CD4-positive, alpha-beta T cell (primary cell): ENCODE measurements around the gene KYNU. TPM values are rescaled to one million over a fixed set of nuclear protein-coding genes. Genes with fewer than 3 reads are reported as not detected.
"Not testable (repeated sequence)": the region's sequence is repeated elsewhere in the genome, so short reads cannot be mapped to it uniquely, and the experiment has no call there.

Source experiments
- ATAC-seq: fragments of 200-7000 bp; cut with Tn5 transposase; one replicate; pipeline ENCODE4 v1.10.0; 2022; ENCODE audit warnings: mild to moderate bottlenecking; ENCODE audit not compliant: poor library complexity
- CTCF ChIA-PET: fragments of 350-600 bp; sonication (Branson Sonifier 250); formaldehyde crosslinking; loops from one replicate; lab custom pipeline; 2021; ENCODE audit warnings: antibody characterized with exemption, inconsistent platforms; lab: Charles Lee
- POLR2A ChIA-PET: fragments of 350-600 bp; sonication (Branson Sonifier 250); formaldehyde crosslinking; loops from one replicate; lab custom pipeline; 2021; ENCODE audit warnings: antibody characterized with exemption, inconsistent platforms; lab: Charles Lee
- DNase-seq, 14 experiments: peaks; one replicate each; pipeline ENCODE4 v3.0.0-alpha.2; 2013 to 2020; ENCODE audit warnings: mixed read lengths in 2 of 14
- H3K27ac ChIP-seq, 2 donors: one replicate each; pipeline versions ENCODE4 v1.5.1 to v1.7.0; 2013; ENCODE audit warnings: low read length in 2 of 2, low read depth in 1 of 2, mild to moderate bottlenecking in 1 of 2
- H3K27me3 ChIP-seq, 2 experiments: 1 replicate in 1 of 2; 2 replicates in 1 of 2; pipeline versions ENCODE4 v1.6.1 to v1.7.0; 2013; ENCODE audit warnings: low read length in 2 of 2, control low read depth in 1 of 2, mild to moderate bottlenecking in 1 of 2, moderate library complexity in 1 of 2; ENCODE audit not compliant: insufficient read depth in 2 of 2, control insufficient read depth in 1 of 2
- H3K36me3 ChIP-seq: one replicate; pipeline ENCODE4 v1.6.1; 2013; ENCODE audit warnings: low read length, control low read depth; ENCODE audit not compliant: insufficient read depth
- H3K4me1 ChIP-seq: one replicate; pipeline ENCODE4 v1.6.1; 2013; ENCODE audit warnings: low read length, control low read depth; ENCODE audit not compliant: insufficient read depth
- H3K4me3 ChIP-seq: one replicate; pipeline ENCODE4 v1.5.1; 2013; ENCODE audit warnings: mild to moderate bottlenecking, low read length, moderate library complexity
- H3K9me3 ChIP-seq, 2 experiments: 1 replicate in 1 of 2; 2 replicates in 1 of 2; pipeline versions ENCODE4 v1.6.1 to v1.7.0; 2013; ENCODE audit warnings: low read length in 2 of 2, mild to moderate bottlenecking in 2 of 2, control low read depth in 1 of 2, moderate library complexity in 1 of 2; ENCODE audit not compliant: control insufficient read depth in 1 of 2, insufficient read depth in 1 of 2
- H3K27ac Mint-ChIP-seq: one replicate; pipeline ENCODE4 v1.8.0; 2020; ENCODE audit warnings: mixed read lengths
- H3K27me3 Mint-ChIP-seq: one replicate; pipeline ENCODE4 v1.8.0; 2021; ENCODE audit warnings: mixed read lengths
- H3K36me3 Mint-ChIP-seq: one replicate; pipeline ENCODE4 v1.8.0; 2021; ENCODE audit warnings: low read depth, mixed read lengths
- H3K4me1 Mint-ChIP-seq: one replicate; pipeline ENCODE4 v1.8.0; 2021; ENCODE audit warnings: low read depth, mixed read lengths
- H3K4me3 Mint-ChIP-seq: one replicate; pipeline ENCODE4 v1.8.0; 2020; ENCODE audit warnings: mild to moderate bottlenecking, mixed read lengths
- H3K9me3 Mint-ChIP-seq: one replicate; pipeline ENCODE4 v1.8.0; 2020; ENCODE audit warnings: mixed read lengths
- CTCF ChIP-seq: fragments of 200-600 bp; IDR thresholded peaks from one replicate; pipeline ENCODE4 v1.8.0; 2022; ENCODE audit warnings: antibody characterized with exemption, mild to moderate bottlenecking
- intact Hi-C, 2 experiments: fragments of 100-400 bp; cut with DNase I in 1 of 2; cut with micrococcal nuclease in 1 of 2; formaldehyde crosslinking; loops; one replicate each; pipeline versions ENCODE4 v1.15.1 to v1.9.0; 2023 to 2025; cut with DNase I, micrococcal nuclease
- total RNA-seq, 174 experiments: library from RNA in 2 of 174; stranded (reverse) in 2 of 174; gene quantifications; one replicate each; pipeline ENCODE4 v1.2.3 and lab custom pipeline; 2021 to 2026

Gene KYNU
- total RNA-seq, 2 experiments from 2014 or later: 0.38 to 0.50 TPM

- H3K27me3 Mint-ChIP-seq: no peaks in the 10 kb centered on the region
- Histone ChIP-seq H3K9me3 (no peaks in the 10 kb centered on the region), H3K36me3 (no peaks in the 10 kb centered on the region), H3K4me3 (no peak overlapping the region), H3K27ac (no peak overlapping the region), H3K4me1 (no peaks in the 10 kb centered on the region), H3K27me3 (no peaks in the 10 kb centered on the region)
- DNase-seq (no peak), ATAC-seq (no peak)
- no peaks in the 10 kb centered on the region for H3K9me3 Mint-ChIP-seq
- no peak for TF ChIP-seq CTCF
- H3K36me3 Mint-ChIP-seq: no peaks in the 10 kb centered on the region
- POLR2A ChIA-PET: no interaction called here
- H3K27ac Mint-ChIP-seq: no peak overlapping the region
- peaks cover 19% of the 10 kb centered on the region for H3K4me1 Mint-ChIP-seq
- CTCF ChIA-PET: no interaction called here
- no peak overlapping the region for H3K4me3 Mint-ChIP-seq
- intact Hi-C loops: no loop called here
Measured at GRCh38 chr2:143085125-143085784, 207.8 kb downstream of the KYNU start.

GRCh38 chr2:143087033-143087432 is 209.6 kb downstream of the KYNU start:
- no peak overlapping the region for H3K4me3 Mint-ChIP-seq
- H3K27me3 Mint-ChIP-seq: no peaks in the 10 kb centered on the region
- ATAC-seq (no peak), DNase-seq (no peak)
- H3K4me1 Mint-ChIP-seq: peaks cover 19% of the 10 kb centered on the region
- intact Hi-C loops: no loop called here
- no peaks in the 10 kb centered on the region for H3K4me1 ChIP-seq
- H3K4me3 ChIP-seq: no peak overlapping the region
- H3K27me3 ChIP-seq: no peaks in the 10 kb centered on the region
- TF ChIP-seq CTCF: no peak
- CTCF ChIA-PET: no interaction called here
- no peaks in the 10 kb centered on the region for H3K36me3 Mint-ChIP-seq
- no peaks in the 10 kb centered on the region for H3K9me3 ChIP-seq
- POLR2A ChIA-PET: interaction anchor here (0.7 kb wide), 1 partner anchor 172 kb away, joined by 3 read pairs; no protein-coding TSS in a partner anchor
- no peaks in the 10 kb centered on the region for H3K9me3 Mint-ChIP-seq
- H3K36me3 ChIP-seq: no peaks in the 10 kb centered on the region
- no peak overlapping the region for H3K27ac ChIP-seq
- no peak overlapping the region for H3K27ac Mint-ChIP-seq

GRCh38 chr2:143088388-143088787 is 210.9 kb downstream of the KYNU start:
- no peaks in the 10 kb centered on the region for H3K36me3 Mint-ChIP-seq
- no peaks in the 10 kb centered on the region for H3K27me3 Mint-ChIP-seq
- no peak overlapping the region for H3K4me3 Mint-ChIP-seq
- DNase-seq (no peak), ATAC-seq (no peak)
- Histone ChIP-seq H3K4me1 (no peaks in the 10 kb centered on the region), H3K9me3 (no peaks in the 10 kb centered on the region), H3K27ac (no peak overlapping the region), H3K27me3 (no peaks in the 10 kb centered on the region), H3K36me3 (no peaks in the 10 kb centered on the region), H3K4me3 (no peak overlapping the region)
- H3K27ac Mint-ChIP-seq: no peak overlapping the region
- ChIA-PET POLR2A (no interaction called here), CTCF (no interaction called here)
- intact Hi-C loops: no loop called here
- no peak for TF ChIP-seq CTCF
- peaks cover 19% of the 10 kb centered on the region for H3K4me1 Mint-ChIP-seq
- H3K9me3 Mint-ChIP-seq: no peaks in the 10 kb centered on the region

- H3K27ac Mint-ChIP-seq, H3K27me3 ChIP-seq, H3K27me3 Mint-ChIP-seq, H3K27ac ChIP-seq, H3K36me3 Mint-ChIP-seq, POLR2A ChIA-PET, H3K9me3 Mint-ChIP-seq, H3K4me1 ChIP-seq, CTCF ChIA-PET, H3K36me3 ChIP-seq, DNase-seq, H3K9me3 ChIP-seq, intact Hi-C loops, H3K4me3 ChIP-seq, ATAC-seq, H3K4me3 Mint-ChIP-seq: not testable (repeated sequence)
- peaks cover 11% of the 10 kb centered on the region for H3K4me1 Mint-ChIP-seq
Measured at GRCh38 chr2:143089520-143089919, 212.1 kb downstream of the KYNU start.
